Stimulated activated CD8-positive, alpha-beta memory T cell treated with anti-CD3 and anti-CD28 coated beads, Interleukin-12 subunit alpha, Interleukin-12 subunit beta, amount 100 ng/mL, for 4 hours (primary cell): Measurements from ENCODE around the gene SRP68.
"Not testable (repeated sequence)": the region's sequence is repeated elsewhere in the genome, so short reads cannot be mapped to it uniquely, and the experiment has no call there.

Experiments
- DNase-seq: peaks from one replicate; pipeline ENCODE4 v3.0.0-alpha.2; 2020; ENCODE audit warnings: low read depth

SRP68 gene

DNA sequence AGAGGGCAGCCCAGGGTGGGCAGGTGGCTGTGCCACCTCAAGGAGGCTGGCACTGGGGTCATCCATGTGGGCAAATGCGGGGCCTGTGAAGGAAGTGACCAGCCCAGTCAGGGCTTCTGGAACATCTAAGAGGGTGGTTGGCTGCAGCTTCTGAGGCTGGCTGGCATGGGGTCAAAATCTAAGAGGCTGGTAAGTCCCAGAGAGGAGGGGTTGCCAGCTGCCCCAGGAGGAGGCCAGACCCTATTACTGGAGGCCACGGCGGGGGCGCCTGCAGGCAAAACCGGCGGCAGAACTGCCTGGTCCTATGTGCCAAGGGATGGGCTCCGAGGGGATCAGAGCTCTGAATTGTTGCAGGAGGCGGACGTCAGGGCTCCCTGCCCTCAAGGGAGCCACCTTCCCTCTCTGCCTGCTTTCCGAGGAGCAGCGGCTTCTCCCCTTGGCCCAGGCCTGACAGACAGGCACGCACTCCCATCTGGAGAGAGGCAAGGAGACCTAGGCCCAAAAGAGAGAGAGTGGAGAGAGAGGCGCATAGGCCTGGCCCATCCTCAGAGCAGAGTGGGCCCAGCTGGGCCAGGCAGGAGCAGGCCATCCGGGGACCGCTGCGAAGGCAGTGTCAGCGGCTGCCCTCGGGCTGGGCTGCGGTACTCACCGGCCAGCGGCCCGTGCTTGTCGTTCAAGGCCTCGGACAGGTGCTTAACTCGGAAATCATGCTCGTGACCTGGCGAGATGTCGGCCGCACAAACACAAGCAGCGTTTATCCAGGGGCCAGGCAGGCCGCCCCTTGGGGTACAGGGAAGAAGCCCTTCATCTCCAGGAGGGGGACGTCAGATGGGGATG is 17.6 kb upstream of the SRP68 start:
- no peak for DNase-seq

DNA sequence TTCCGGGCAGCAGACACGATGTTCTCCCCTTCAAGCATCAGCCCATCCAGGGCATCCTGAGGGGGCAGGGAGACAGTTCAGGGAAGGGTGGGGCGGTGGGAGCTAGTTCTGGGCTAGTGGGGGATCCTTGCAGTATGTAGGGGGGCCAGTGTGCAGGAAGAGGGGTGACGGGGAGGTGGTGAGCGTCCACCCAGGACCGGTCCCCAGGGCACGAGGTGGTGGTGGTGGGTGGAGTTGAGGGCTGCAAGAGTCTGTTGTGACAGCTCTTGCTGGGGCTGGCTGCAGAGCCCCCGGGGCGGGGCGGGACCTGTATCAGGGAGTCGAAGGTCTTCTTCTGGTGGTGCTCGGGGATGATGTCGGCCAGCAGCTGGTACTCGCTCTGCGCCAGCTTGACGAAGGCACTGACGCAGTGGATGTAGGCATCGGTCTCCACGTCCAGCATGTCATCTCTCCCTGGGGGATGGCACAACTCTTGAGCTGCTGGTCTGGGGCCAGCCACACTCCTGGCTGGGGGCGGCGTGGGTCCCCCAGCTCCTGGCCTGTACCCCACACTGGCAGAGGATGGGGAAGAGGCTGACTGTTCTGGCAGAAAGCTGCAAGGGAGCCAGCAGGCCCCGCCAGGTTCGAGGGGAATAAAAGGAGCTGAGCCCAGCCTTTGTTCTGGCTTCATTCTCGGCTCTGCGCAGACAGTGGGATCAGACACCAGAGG is 16.7 kb upstream of the SRP68 start:
- no peak for DNase-seq

DNA sequence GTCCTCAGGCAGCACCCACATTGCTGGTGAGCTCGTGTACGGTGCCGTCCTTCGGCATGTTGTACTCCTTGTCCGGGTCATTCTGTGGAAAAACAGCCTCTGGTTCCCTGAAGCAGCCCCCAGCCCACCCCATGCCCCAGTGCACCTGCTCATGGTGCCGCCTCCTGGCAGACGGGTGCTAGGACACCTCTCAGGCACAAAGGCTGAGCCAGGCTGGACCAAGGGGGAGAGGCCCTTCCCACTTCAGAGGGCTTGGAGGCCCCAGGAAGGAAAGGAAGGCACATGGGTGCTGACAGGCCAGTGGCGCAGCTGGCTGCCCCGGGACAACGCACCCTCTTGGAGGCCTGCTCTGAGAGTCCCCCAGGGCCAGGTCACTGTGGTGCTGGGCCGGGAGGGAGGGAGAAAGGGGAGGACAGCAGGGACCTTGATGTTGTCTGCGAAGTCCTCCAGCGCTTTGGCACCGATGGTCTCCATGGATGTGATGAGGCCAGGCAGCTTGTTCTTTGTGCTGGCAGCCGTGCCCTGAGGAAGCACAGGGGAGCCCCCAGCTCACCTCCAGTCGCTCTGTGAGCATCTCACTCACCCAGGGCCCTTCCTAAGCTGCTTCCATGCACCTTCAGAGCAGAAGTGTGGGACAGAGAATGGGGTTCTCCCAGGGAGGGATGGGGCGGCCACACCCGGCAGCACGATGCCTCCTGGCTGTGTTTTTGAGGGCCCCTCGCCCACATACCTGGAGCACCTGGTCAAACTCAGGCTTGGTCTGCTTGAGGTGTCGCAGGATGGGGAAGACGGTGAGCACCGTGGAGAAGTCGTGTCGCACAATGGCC is 15.9 kb upstream of the SRP68 start:
- no peak for DNase-seq

DNA sequence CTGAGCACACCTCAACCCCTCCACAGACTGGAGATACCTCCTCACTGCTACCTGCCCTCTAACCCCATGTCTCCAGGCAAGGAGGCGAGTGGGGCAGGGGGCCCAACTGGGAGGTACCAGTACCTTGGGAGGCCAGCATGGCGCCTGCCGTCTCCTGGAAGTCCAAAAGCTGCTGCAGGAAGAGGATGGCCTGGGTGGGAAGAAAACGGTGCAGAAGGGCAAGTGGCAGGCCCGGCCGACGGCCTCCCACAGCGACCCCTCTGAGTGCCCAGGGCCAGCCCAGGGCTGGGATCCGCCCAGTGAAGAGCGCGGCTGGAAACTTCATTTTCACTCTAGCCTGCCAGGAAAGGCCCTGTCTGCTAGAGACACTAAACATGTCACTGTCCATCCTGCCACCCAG is 15.2 kb upstream of the SRP68 start:
- DNase-seq = no peak

DNA sequence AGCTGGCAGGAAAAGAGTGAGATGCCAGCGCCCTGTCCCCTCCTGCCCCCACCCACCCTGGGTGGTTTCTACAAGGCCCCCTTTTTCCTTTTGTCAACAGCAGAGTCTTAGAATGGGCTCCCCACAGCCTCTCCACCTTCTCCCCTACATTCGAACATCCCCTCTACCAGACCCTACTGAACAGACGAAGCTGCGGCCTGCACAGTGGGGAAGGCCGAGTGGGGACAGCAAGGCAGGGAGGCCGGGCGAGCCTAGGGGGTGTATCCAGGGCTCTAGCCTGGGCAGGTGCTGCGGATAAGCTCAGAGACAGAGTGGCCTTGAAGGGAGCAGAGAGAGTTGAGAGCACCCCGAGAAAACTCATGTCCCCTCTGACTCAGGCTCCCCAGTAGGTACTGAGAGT is 14.1 kb upstream of the SRP68 start:
- no peak for DNase-seq

DNA sequence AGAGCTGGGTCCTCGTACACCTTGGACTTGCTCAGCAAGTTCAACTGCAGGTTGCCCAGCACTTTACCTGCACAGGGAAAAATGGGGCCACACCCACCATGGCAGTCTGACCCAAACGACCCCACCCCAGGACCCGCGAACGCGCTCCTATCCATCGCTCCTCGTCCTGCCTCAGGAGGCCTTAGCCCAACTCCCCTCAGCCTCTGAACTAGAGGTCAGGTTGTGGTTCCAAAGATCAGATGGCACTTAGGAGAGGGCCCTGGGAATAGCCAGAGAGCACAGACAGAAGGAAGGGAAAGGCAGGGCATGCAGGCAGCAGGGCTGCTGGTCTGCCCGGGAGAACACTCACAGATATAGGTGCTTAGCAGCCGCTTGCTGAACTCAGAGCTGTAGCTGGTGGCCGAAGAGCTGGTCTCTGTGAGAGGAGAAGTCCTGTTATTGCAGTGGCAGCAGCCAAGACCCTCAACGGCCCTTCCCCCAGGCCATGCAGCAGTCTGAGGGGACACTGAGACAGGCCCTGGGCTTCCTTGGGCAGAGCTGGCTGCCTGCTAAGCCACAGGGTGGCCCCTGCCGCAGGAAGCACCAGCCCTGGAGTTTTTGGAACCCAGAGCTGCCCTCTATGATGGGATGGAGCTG is 13.5 kb upstream of the SRP68 start:
- DNase-seq = no peak

DNA sequence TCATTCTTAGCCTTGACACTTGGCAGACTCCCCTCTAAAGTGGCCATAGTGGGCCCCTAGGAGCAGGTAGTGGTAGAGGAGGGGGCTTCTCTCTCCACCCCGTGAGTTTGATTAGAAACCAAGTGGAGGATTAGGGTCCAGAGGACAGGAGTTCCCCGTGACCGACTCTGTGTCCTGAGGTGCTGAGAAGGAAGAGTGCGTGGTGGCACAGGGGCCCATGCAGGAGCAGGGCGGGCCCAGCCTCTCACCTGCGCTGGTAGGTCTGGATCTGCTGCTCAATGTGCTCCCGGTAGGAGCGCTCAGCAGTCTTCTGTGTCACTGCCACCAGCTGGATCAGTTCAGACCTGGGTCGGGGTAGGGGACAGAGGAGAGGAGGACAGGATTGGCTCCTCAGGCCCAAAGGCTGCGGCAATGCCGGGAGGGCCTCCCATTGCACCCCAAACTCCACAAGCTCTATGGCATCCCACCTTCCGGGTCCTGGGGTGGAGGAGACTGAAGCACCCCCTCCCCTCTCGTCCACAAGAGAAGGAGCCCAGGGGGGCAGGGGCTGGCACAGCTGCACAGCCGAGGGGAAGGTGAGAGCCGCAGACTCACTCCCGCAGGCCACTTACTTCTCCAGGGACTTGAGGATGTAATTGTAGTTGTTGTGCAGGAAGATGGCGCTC is 12.9 kb upstream of the SRP68 start:
- DNase-seq = no peak

DNA sequence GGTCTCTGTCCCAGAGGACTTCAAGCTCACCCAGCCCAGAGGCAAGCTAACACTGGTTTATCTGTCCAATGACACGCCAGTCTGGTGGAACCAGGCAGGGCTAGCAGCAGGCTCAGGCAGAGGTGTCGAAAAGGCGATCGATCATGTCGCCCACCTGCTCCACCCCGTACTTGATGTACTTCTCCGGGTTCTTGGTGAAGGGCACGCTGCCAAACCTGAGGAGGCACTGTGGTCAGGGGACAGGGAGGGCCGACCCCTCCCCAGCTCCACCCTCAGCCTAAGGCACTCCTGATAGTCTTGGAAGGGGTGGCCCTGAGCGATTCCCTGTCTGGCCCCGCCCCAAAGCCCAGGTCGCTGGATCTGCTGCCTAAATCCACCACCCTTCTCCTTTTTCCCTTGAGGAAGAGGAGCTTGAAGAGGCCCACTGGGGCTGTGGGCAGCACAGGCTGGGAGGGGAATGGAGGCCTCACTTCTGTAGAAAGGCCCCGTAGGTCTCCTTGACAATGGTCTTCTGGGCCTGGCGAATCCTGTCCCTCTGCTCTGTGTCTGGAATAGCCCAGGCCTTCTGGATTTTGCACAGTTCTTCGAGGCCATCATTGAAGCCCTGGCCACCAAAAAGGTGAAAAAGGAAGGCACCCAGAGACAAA is 11.3 kb upstream of the SRP68 start:
- no peak for DNase-seq

DNA sequence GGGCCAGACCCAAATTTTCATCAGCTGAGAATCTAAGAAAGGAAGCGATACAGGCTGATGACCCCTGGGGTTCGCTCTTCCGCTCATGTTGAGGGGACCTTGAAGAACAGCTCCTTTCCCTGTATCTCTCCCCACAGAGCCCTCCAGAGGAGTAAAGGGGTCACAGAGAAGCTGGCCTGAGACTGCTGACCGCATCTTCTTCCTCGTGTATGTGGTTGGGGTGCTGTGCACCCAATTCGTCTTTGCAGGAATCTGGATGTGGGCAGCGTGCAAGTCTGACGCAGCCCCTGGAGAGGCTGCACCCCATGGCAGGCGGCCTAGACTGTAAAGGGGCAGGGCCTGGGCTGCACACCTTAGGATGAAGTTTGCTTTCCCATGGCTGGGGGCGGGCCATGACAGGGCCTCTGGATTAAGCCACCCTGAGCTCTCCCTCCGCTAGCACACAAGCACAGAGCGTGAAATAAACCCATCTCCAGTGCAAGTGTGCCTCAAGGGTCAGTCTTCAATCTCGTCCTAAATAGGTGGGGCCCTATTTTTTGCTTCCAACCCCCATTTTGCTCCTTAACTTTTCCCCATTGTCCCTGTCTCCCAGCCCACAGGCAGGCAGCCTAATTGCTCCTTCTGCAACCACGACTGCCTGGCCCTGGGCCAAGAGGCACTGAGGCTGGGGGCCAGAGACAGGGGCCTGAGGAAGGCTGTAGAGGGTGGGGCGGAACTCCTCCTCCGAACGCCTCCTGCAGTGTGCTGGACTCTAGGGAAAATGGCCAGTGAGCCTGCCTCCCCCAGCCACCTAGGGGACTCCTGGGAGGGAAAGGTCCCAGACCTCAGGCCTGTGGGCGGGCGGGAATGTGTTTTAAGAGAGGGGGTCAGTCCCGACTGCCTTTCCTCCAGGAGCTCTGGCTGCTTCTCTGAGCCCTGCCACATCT is 10.3 kb upstream of the SRP68 start:
- DNase-seq = no peak

DNA sequence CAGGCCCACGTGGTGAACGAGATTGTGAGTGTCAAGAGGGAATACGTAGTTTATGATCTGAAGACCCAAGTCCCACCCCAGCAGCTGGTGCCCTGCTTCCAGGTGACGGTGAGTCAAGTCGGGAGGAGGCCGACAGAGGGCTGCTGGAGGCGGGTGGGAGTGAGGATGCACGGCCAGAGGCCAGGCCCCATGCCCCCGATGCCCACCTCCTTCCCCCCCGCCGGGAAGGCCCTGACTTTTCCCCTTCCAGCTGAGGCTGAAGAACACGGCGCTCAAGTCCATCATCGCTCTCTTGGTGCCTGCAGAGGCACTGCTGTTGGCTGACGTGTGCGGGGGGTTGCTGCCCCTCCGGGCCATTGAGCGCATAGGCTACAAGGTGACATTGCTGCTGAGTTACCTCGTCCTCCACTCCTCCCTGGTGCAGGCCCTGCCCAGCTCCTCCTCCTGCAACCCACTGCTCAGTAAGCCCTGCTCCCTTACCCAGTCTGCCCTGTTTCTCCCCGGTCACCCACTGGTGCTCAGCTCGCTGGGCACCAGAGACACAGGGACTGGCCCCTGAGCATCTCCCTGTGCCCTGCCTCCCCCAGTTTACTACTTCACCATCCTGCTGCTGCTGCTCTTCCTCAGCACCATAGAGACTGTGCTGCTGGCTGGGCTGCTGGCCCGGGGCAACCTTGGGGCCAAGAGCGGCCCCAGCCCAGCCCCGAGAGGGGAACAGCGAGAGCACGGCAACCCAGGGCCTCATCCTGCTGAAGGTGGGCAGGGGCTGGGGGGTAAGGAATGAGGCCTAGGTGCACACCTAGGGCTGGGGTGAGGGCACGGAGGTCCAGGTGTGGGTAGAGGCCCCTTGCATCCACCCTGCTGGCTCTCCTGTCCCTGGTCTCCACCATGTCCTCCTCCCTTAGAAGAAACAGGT is 9.2 kb upstream of the SRP68 start:
- no peak for DNase-seq

DNA sequence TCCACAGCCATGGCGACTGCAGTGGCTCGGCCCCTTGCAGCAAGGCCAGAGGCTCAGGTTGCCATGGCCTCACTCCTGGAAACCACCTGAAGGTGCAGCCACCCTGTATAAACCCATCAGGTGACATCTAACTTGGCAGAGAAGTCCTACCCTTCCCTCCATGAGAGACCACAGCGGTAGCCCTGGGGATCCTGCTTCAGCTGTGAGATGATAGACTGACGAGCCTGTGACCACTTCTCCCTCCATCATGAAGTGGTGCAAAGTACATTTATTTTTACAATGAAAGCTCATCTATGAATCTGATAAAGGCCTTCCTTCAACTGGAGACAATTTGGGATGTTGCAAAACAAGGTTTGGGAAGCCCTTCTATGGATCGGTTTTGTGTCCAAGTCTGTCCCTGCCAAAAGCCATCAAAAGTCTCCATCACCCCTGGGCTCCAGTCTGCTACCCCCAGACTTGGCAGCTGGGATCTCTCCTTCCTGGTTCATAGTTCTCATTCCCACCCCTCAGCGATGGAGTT is 8.5 kb upstream of the SRP68 start:
- DNase-seq = no peak

DNA sequence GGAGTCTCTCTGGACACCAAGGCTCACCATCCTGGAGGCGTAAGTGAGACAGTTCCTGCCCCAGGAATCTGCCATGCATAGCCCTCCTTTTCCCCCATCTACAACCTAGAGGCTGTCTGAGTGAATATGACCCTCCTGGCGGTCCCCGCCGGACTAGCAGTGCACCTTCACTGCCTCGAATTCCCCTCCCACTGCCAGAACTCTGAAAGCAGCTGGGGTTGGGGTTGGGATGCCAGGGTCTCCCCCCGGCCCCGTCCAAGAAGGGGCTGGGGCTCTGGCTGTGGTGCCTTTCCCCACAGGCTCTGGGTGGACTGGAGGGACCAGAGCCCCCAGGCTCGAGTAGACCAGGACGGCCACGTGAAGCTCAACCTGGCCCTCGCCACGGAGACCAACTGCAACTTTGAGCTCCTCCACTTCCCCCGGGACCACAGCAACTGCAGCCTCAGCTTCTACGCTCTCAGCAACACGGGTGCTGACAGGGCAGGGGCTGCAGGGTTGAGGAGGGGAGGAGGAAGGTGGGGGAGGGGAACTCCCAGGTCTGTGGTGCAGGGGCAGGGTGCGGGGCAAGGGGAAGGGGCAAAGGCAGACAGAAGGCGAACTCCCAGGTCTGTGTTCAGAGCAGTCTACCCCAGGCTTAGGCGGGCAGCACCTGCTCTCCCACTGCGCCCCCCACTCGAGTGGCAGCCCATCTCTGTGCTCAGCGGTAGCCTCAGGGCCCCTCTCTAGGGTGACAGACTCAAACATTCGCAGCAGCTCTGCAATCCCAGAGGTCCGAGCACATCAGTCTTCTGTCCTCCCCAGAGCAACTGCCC is 7.8 kb upstream of the SRP68 start:
- DNase-seq = no peak

DNA sequence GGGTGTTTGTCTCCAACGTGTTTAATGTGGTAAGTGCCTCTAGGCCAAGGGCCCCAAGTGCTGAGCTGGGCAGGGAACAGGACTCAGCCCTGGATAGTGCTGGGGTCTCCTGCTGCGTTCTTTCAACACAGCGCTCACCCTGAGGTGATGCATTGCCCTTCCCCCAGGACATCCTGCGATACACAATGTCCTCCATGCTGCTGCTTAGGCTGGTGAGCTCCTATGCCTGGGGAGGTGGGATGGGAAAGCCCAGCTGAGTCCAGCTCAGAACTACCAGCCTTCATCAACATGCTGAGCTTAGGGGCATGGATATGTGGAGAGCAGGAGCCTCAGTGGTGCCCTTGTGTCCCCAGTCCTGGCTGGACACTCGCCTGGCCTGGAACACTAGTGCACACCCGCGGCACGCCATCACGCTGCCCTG is 7.2 kb upstream of the SRP68 start:
- no peak for DNase-seq

DNA sequence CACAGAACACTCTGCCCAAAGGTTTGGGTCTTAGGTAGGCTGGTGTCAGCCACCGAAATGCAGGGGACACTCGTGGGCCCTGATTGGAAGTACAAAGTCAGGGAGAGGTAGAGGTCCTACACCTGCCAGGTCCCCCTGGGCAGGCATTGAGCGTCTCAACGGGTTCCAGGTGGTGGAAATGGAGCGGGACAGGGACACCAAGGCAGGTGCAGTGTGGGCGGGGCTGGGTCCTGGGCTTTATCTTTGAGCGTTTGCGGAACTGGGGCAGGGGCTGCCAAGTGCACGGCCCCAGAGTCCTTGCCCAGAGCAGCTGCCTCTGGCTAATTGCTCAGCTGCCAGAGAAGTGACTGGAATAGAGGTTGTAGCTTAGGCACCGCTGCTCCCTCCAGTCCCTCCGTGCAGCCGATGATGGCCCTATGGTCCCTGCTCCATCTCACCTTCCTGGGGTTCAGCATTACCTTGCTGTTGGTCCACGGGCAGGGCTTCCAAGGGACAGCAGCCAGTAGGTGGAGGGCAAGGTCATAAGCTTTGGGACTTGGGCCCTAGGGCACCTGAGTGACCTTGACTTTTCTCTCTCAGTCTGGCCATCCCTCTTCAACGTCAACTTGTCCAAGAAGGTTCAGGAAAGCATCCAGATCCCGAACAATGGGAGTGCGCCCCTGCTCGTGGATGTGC is 6.7 kb upstream of the SRP68 start, which contains the start of gene ZACN:
Gene ZACN (plus strand): TSS at position 323 of the 675 bp plus-strand sequence. CDS start 83 bp downstream, at position 406.
- DNase-seq = no peak

DNA sequence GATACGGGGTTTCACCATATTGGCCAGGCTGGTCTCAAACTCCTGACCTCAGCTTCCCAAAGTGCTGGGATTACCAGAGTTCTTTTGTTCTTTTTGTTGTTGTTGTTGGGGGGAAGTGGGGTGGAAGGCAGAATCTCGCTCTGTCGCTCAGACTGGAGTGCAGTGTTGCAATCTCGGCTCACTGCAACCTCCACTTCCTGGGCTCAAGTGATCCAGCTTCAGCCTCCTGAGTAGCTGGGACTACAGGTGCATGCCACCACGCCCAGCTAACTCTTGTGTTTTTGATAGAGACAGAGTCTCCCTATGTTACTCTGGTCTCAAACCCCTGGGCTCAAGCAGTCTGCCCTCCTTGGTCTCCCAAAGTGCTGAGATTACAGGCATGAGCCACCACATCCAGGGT is 6.1 kb upstream of the SRP68 start:
- not testable (repeated sequence) for DNase-seq

DNA sequence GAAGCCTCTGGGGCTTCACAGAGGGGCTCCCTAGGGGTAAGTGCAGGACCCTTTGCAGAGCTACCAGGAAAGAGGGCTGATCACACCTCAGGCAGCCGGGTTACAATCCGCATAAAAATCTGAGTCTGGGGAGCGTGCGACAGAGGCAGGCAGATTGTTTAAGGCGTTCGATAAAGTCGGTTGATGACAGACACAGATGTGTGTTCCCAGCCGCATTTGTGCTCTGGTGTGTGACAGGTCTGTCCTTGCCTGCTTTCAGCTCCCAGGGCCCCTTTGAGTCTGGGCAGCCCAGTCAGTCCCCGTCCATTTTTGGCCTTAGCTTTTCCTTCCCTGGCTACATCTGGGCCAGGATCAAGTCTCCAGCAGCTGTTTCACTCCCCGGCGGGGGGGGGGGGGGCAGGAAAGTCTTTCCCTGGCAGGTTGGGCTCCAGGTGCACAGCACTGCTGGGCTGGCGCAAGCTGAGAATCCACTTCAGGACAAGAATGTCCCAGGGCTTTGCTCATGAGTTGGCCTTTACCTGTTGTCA is 5.3 kb upstream of the SRP68 start:
- DNase-seq = no peak
